Measurements from ENCODE around the gene MS4A4E. TPM values are rescaled to one million over a fixed set of nuclear protein-coding genes. Genes with fewer than 3 reads are reported as not detected.

MS4A4E gene
- total and polyA plus RNA-seq, 2 of the 13 experiments (the other 11 are each of a cell fraction or from before 2014, with no cell fraction given), result not detected

GRCh38 chr11:60194511-60194910 lies 48.4 kb downstream of the MS4A4E start (continued):
- TF ChIP-seq ZHX1 (CRISPR knock-in tag; IDR thresholded peaks at IDR 0.05; ENCODE audit: low read depth) (no peak), FOXA1 (IDR thresholded peaks at IDR 0.05) (no peak), FOXA1 (CRISPR knock-in tag; IDR thresholded peaks at IDR 0.05) (no peak), AHDC1 (CRISPR knock-in tag; IDR thresholded peaks at IDR 0.05; ENCODE audit: borderline replicate concordance) (no peak), GLMP (CRISPR knock-in tag; IDR thresholded peaks at IDR 0.05; ENCODE audit: borderline replicate concordance) (no peak)

Data from HepG2 (cell line).